ENCODE measurements around the gene NCOA1.
"Not testable (repeated sequence)": the region's sequence is repeated elsewhere in the genome, so short reads cannot be mapped to it uniquely, and the experiment has no call there.

Gene NCOA1

GRCh38 chr2:24579053-24579803 lies 88.2 kb downstream of the NCOA1 start:
- no peak for DNase-seq (ENCODE audit: low spot score)

- no peak for DNase-seq (ENCODE audit: low spot score)
These were observed 89.5 kb downstream of the NCOA1 start for GRCh38 chr2:24580561-24580960.

GRCh38 chr2:24581971-24582370 lies 90.9 kb downstream of the NCOA1 start:
- DNase-seq (ENCODE audit: low spot score), result not testable (repeated sequence)

DNA sequence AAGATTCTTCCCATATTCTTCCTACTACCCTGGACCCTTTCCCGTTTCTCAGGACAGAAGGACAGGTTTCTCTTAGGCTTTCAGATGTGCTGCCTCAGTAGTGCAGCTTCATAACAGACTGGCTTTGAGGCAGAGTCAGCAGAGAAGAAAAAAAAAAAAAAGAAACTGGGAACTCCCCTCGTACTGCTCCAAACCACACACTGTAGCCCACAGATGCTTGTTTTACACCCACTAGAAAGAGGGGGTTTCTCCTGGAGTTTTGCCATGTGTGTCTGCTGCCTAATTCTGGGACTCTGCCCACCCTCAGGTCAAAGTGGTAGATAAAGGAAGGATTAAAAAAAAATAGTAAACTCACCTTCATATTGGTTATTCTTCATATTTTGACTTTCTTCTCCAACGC lies 95.9 kb downstream of the NCOA1 start:
- DNase-seq (ENCODE audit: low spot score), result no peak

- no peak for DNase-seq (ENCODE audit: low spot score)
These were observed 97.2 kb downstream of the NCOA1 start for GRCh38 chr2:24588294-24588693.

DNA sequence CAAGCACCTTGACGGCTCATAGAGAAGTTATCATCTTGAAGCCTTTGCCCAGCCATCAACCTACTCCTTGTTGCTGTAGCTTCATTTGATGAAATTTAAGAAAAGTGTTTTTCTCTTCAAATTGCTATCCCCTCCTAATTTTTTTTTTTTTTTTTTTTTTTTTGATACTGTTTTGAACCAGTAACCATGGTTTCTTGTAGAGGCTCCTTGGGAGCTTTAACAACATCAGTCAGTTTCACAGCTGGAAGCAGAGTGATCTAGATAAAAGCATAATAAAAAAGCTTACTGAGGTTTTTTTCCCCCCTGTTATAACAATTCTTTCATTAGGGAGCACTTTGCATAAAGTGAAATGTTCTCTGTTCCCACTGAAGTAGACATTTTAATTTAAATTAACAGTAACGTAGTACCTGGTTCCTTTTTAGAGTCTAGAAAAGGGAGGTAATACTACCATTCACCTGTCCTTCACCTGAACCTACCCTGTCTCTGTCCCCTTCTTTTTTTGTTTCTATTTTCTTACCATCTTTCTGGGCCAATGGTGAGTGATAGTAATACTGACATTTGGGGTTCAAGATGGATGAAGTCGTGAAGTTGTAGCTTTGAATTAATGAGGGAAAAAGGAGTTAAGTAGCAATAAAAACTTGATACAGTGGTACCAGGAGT lies 101.5 kb downstream of the NCOA1 start:
- no peak for DNase-seq (ENCODE audit: low spot score)

- no peak for DNase-seq (ENCODE audit: low spot score)
These were observed 103.2 kb downstream of the NCOA1 start for GRCh38 chr2:24594283-24594682.

DNA sequence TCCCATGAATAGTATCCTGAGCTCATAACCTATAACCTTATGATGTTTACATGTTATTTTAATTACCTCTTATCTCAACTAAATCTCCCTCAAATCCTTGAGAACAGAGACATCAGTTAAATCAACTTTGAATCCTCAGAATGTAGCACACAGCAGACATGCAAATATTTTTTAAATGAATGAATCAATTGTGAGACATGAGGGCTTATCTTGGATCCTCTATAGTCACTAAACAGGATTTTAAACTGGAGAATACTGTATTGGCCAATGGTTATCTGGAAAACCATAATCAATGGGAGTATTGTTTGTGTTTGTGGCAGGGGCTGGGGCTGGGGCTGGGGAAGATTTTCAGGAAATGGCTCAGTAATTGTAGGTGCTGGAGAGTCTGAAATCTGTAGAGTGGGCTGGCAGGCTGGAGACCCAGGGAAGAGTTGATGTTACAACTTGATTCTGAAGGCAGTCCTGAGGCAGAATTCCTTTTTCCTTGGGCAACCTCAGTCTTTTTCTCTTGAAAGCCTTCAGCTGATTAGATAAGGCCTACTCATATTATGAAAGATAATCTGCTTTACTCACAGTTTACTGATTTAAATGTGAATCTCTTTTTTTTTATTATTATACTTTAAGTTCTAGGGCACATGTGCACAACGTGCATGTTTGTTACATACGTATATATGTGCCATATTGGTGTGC lies 106.3 kb downstream of the NCOA1 start:
- no peak for DNase-seq (ENCODE audit: low spot score)

GRCh38 chr2:24600140-24600539 lies 109.1 kb downstream of the NCOA1 start:
- not testable (repeated sequence) for DNase-seq (ENCODE audit: low spot score)

DNA sequence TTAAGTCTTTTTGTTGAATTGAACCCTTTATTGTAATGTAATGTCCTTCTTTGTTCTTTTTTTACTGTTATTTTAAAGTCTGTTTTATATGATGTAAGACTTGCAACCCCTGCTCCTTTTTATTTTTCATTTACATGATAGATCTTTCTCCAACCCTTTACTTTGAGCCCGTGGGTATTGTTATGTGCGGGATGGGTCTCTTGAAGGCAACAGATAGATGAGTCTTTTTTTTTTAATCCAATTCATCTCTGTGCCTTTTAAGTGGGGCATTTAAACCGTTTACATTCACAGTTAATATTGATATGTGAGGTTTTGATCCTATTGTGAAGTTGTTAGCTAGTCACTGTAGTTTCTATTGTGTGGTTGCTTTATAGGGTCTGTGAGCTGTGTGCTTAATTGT lies 120.6 kb downstream of the NCOA1 start:
- no peak for DNase-seq (ENCODE audit: low spot score)

GRCh38 chr2:24613154-24613814 lies 122.2 kb downstream of the NCOA1 start:
- peak; percentile 8 for DNase-seq (ENCODE audit: low spot score)

GRCh38 chr2:24616616-24617015 lies 125.6 kb downstream of the NCOA1 start:
- DNase-seq (ENCODE audit: low spot score), result no peak

- no peak for DNase-seq (ENCODE audit: low spot score)
These were observed 126.4 kb downstream of the NCOA1 start for GRCh38 chr2:24617424-24617823.

- DNase-seq (ENCODE audit: low spot score), result no peak
These were observed 127.1 kb downstream of the NCOA1 start for GRCh38 chr2:24618144-24618543.

GRCh38 chr2:24618680-24619079 lies 127.6 kb downstream of the NCOA1 start:
- DNase-seq (ENCODE audit: low spot score), result no peak

GRCh38 chr2:24620936-24621335 lies 129.9 kb downstream of the NCOA1 start:
- DNase-seq (ENCODE audit: low spot score), result no peak

DNA sequence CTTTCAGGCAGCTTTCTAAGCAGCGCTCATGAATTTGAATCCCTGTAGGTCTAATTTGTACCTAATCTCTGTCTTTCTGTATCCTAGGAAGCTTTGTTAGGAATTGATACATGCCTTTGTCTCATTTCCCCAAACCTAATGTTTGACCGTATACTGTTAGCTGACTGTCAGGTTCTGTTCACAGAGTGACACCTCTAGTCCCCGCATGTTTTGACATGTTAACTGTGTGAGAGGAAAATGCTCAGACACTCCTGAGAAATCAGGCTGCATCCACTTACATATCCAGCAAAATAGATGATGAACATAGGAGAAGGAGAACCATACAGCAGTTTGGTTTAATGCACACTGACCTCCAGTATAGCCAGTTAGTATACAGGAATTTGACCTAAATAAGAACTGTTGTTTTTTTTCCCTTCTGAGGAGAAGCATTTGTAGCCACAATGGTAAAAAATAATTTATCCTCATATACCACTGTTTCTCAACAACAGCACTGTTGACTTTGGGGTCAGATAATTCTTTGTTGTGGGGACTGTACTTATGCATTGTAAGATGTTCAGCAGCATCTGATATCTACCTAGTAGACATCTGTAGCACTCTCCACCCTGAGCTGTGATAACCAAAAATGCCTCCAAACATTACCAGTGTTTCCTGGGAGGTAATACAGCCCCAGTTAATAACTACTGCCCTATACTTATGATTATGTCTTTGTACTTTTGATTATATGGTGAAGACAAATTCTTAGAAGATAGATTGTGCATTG lies 130.9 kb downstream of the NCOA1 start:
- DNase-seq (ENCODE audit: low spot score), result no peak

DNA sequence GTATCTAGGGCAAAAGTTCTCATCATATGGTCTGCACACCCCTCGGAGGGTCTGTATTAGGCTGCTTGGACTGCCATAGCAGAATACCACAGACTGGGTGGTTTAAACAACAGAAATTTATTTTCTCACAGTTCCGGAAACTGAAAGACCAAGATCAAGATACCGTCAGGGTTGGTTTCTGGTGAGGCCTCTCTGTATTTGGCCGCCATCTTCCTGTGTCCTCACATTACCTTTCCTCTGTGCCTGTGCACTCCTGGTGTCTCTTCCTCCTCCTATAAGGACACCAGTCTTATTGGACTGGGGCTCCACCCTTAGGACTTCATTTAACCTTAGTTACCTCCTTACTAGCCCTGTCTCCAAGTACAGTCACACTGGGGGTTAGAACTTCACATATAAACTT lies 132.5 kb downstream of the NCOA1 start:
- DNase-seq (ENCODE audit: low spot score), result no peak

GRCh38 chr2:24625728-24626127 lies 134.7 kb downstream of the NCOA1 start:
- DNase-seq (ENCODE audit: low spot score), result no peak

- no peak for DNase-seq (ENCODE audit: low spot score)
These were observed 135.1 kb downstream of the NCOA1 start for GRCh38 chr2:24626131-24626530.

- DNase-seq (ENCODE audit: low spot score), result no peak
These were observed 137.7 kb downstream of the NCOA1 start for GRCh38 chr2:24628746-24629145.

GRCh38 chr2:24632172-24632571 lies 141.1 kb downstream of the NCOA1 start:
- DNase-seq (ENCODE audit: low spot score), result no peak

Measured in HuH-7.5 (cell line).